ENCODE data around the gene FDX2. TPM values are rescaled to one million over a fixed set of nuclear protein-coding genes. Genes with fewer than 3 reads are reported as not detected.

FDX2 gene
- total RNA-seq, 1 experiment from 2014 or later: 30.3 TPM

- Mint-ChIP-seq H3K27me3 (ENCODE audit: insufficient read depth, unreplicated experiment) (no peaks in the 10 kb centered on the region), H3K27ac (ENCODE audit: low read depth, unreplicated experiment) (peak overlapping the region; percentile 35), H3K36me3 (ENCODE audit: insufficient read depth, unreplicated experiment) (peaks cover 35% of the 10 kb centered on the region), H3K4me1 (ENCODE audit: insufficient read depth, unreplicated experiment) (no peaks in the 10 kb centered on the region), H3K4me3 (ENCODE audit: unreplicated experiment) (no peak overlapping the region), H3K9me3 (ENCODE audit: unreplicated experiment) (no peaks in the 10 kb centered on the region)
- intact Hi-C loops (cut with micrococcal nuclease): no loop called here
- peak; percentile 87 for DNase-seq (ENCODE audit: unreplicated experiment)
- no peak for TF ChIP-seq CTCF (IDR thresholded peaks at IDR 0.05; ENCODE audit: unreplicated experiment)
- no TSS peak for BruUV-seq (replicated peaks)
- ChIA-PET POLR2A (interaction anchor here (0.5 to 3.1 kb wide), 15 partner anchors 8 to 296 kb away, joined by 3 to 23 read pairs (median 4); partner anchors contain the start of genes CDC37, DNMT1, ICAM1 and ICAM5), CTCF (interaction anchor here (0.5 to 5.0 kb wide), 31 partner anchors 7 to 454 kb away, joined by 3 to 68 read pairs (median 4); partner anchors contain the start of genes CDC37, ICAM1 and MRPL4)
Measured at GRCh38 chr19:10260141-10260584, 55.7 kb downstream of the FDX2 start.

Other genes with a start within 250 kb of the FDX2 start
- 11.9 and 17.6 TPM in 2 replicates for gene SHFL, start 229.7 kb downstream of the FDX2 start, total RNA-seq (2022)
- gene ANGPTL6, start 213.3 kb downstream of the FDX2 start, total RNA-seq (2022): 0.44 TPM in 1 of 2 replicates, not detected in the other
- 95.0 and 123 TPM in 2 replicates for gene PPAN, start 209.7 kb downstream of the FDX2 start, total RNA-seq (2022)
- gene P2RY11, start 204.3 kb downstream of the FDX2 start, total RNA-seq (2022): 36.1 and 43.1 TPM in 2 replicates
- gene EIF3G, start 196.1 kb downstream of the FDX2 start, total RNA-seq (2022): 224 and 249 TPM in 2 replicates
- gene DNMT1, start 121.1 kb downstream of the FDX2 start, total RNA-seq (2022): 47.7 and 76.4 TPM in 2 replicates
- 0.64 and 0.89 TPM in 2 replicates for gene S1PR2, start 84.7 kb downstream of the FDX2 start, total RNA-seq (2022)
- 99.1 and 120 TPM in 2 replicates for gene MRPL4, start 63.8 kb downstream of the FDX2 start, total RNA-seq (2022)
- 3.3 and 4.6 TPM in 2 replicates for gene ICAM1, start 44.9 kb downstream of the FDX2 start, total RNA-seq (2022)
- gene ICAM4, start 29.1 kb downstream of the FDX2 start, total RNA-seq (2022): not detected in 2 replicates
- 4.7 and 7.7 TPM in 2 replicates for gene ICAM5, start 26.1 kb downstream of the FDX2 start, total RNA-seq (2022)
- 3.8 and 4.9 TPM in 2 replicates for gene ZGLP1, start 6.2 kb downstream of the FDX2 start, total RNA-seq (2022)
- gene RAVER1, start 17.5 kb upstream of the FDX2 start, total RNA-seq (2022): 31.5 and 36.1 TPM in 2 replicates
- 7.6 and 7.9 TPM in 2 replicates for gene ICAM3, start 23.6 kb upstream of the FDX2 start, total RNA-seq (2022)
- gene TYK2, start 64.6 kb upstream of the FDX2 start, total RNA-seq (2022): 75.0 and 83.7 TPM in 2 replicates
- 164 and 188 TPM in 2 replicates for gene CDC37, start 87.5 kb upstream of the FDX2 start, total RNA-seq (2022)
- gene PDE4A, start 104.5 kb upstream of the FDX2 start, total RNA-seq (2022): 0.42 and 0.49 TPM in 2 replicates
- 46.1 and 48.5 TPM in 2 replicates for gene KEAP1, start 187.3 kb upstream of the FDX2 start, total RNA-seq (2022)
- not detected in 2 replicates for gene S1PR5, start 201.4 kb upstream of the FDX2 start, total RNA-seq (2022)
- 22.6 and 36.8 TPM in 2 replicates for gene ATG4D, start 227.9 kb upstream of the FDX2 start, total RNA-seq (2022)
- gene KRI1, start 250.0 kb upstream of the FDX2 start, total RNA-seq (2022): 23.3 and 27.4 TPM in 2 replicates

All from MCF 10A (cell line).